Vagina (tissue), 2 donors: Measurements from ENCODE around the gene ARHGAP42. TPM values are rescaled to one million over a fixed set of nuclear protein-coding genes. Genes with fewer than 3 reads are reported as not detected.

Experiments used
- DNase-seq, 2 donors: peaks; one replicate each; pipeline ENCODE4 v3.0.0-alpha.2; 2017; ENCODE audit errors: extremely low spot score in 2 of 2
- H3K27ac ChIP-seq: fragments of 200-600 bp; sonication (generic); one replicate; pipeline ENCODE4 v1.5.1; 2019
- H3K27me3 ChIP-seq: fragments of 200-600 bp; sonication (generic); one replicate; pipeline ENCODE4 v1.5.1; 2019
- H3K36me3 ChIP-seq, 2 donors: fragments of 200-600 bp; sonication (generic); one replicate each; pipeline ENCODE4 v1.5.1; 2017 to 2019
- H3K4me1 ChIP-seq: fragments of 200-600 bp; sonication (generic); one replicate; pipeline ENCODE4 v1.5.1; 2019
- H3K4me3 ChIP-seq, 2 donors: fragments of 200-600 bp; sonication (generic); 1 replicate in 1 of 2; 2 replicates in 1 of 2; pipeline ENCODE4 v1.5.1; 2016 to 2019
- H3K9me3 ChIP-seq: fragments of 200-600 bp; sonication (generic); one replicate; pipeline ENCODE4 v1.5.1; 2019
- CTCF ChIP-seq, 3 experiments: fragments of 450-650 bp in 2 of 3; fragments of 200-600 bp in 1 of 3; sonication (generic) in 1 of 3; IDR thresholded peaks; one replicate each; pipeline ENCODE4 v1.5.1; 2017 to 2019; ENCODE audit warnings: antibody characterized with exemption in 3 of 3, mild to moderate bottlenecking in 2 of 3, moderate library complexity in 2 of 3
- POLR2A ChIP-seq, 2 donors: fragments of 450-650 bp; IDR thresholded peaks; one replicate each; pipeline ENCODE4 v1.6.1; 2017; ENCODE audit warnings: antibody characterized with exemption in 2 of 2, mild to moderate bottlenecking in 2 of 2, moderate library complexity in 2 of 2
- POLR2AphosphoS5 ChIP-seq, 2 donors: sonication (generic); formaldehyde crosslinking; IDR thresholded peaks; one replicate each; pipeline ENCODE4 v1.9.0; 2017; ENCODE audit warnings: antibody characterized with exemption in 2 of 2, mild to moderate bottlenecking in 2 of 2, low read depth in 1 of 2; ENCODE audit not compliant: insufficient read depth in 1 of 2
- intact Hi-C: fragments of 100-400 bp; cut with DNase I; formaldehyde crosslinking; loops from one replicate; pipeline ENCODE4 v1.15.1; 2023
- total RNA-seq: library from RNA; depleted of rRNA; stranded (reverse); fragments of >200 nt; gene quantifications from one replicate; pipeline ENCODE4 v1.2.3, GENCODE V29; 2016

ARHGAP42 gene
- total RNA-seq, 1 donor from 2014 or later: 5.9 TPM

GRCh38 chr11:100711984-100712383 is 24.9 kb downstream of the ARHGAP42 start:
- Histone ChIP-seq H3K4me3 (no peak overlapping the region), H3K27ac (no peak overlapping the region), H3K4me1 (no peaks in the 10 kb centered on the region), H3K27me3 (no peaks in the 10 kb centered on the region), H3K9me3 (no peaks in the 10 kb centered on the region), H3K36me3 (no peaks in the 10 kb centered on the region)
- intact Hi-C loops: no loop called here
- no peak for TF ChIP-seq POLR2A (IDR thresholded peaks at IDR 0.05)
- TF ChIP-seq CTCF (IDR thresholded peaks at IDR 0.05): no peak
- TF ChIP-seq POLR2AphosphoS5 (IDR thresholded peaks at IDR 0.05; ENCODE audit: insufficient read depth in 1 of 2, low read depth in 1 of 2): no peak
- DNase-seq: no peak

- no peak overlapping the region for H3K27ac ChIP-seq
- intact Hi-C loops: no loop called here
- no peaks in the 10 kb centered on the region for H3K36me3 ChIP-seq
- H3K9me3 ChIP-seq: no peaks in the 10 kb centered on the region
- TF ChIP-seq CTCF (IDR thresholded peaks at IDR 0.05): no peak
- TF ChIP-seq POLR2A (IDR thresholded peaks at IDR 0.05): no peak
- no peak for TF ChIP-seq POLR2AphosphoS5 (IDR thresholded peaks at IDR 0.05; ENCODE audit: insufficient read depth in 1 of 2, low read depth in 1 of 2)
- H3K4me1 ChIP-seq: no peaks in the 10 kb centered on the region
- no peaks in the 10 kb centered on the region for H3K27me3 ChIP-seq
- H3K4me3 ChIP-seq: no peak overlapping the region
- no peak for DNase-seq
These were observed 25.5 kb downstream of the ARHGAP42 start for GRCh38 chr11:100712583-100712982.

GRCh38 chr11:100715165-100715761 is 28.2 kb downstream of the ARHGAP42 start:
- H3K27me3 ChIP-seq: no peaks in the 10 kb centered on the region
- intact Hi-C loops: no loop called here
- TF ChIP-seq POLR2A (IDR thresholded peaks at IDR 0.05) (no peak), CTCF (IDR thresholded peaks at IDR 0.05) (no peak), POLR2AphosphoS5 (IDR thresholded peaks at IDR 0.05; ENCODE audit: insufficient read depth in 1 of 2, low read depth in 1 of 2) (no peak)
- H3K27ac ChIP-seq: no peak overlapping the region
- H3K4me3 ChIP-seq: no peak overlapping the region
- H3K36me3 ChIP-seq: no peaks in the 10 kb centered on the region
- DNase-seq: no peak
- H3K9me3 ChIP-seq: no peaks in the 10 kb centered on the region
- peaks cover 12% of the 10 kb centered on the region for H3K4me1 ChIP-seq

GRCh38 chr11:100716838-100717237 is 29.8 kb downstream of the ARHGAP42 start:
- no peaks in the 10 kb centered on the region for H3K36me3 ChIP-seq
- intact Hi-C loops: no loop called here
- no peaks in the 10 kb centered on the region for H3K9me3 ChIP-seq
- H3K27ac ChIP-seq: no peak overlapping the region
- H3K27me3 ChIP-seq: no peaks in the 10 kb centered on the region
- DNase-seq: no peak
- H3K4me1 ChIP-seq: peaks cover 12% of the 10 kb centered on the region
- H3K4me3 ChIP-seq: no peak overlapping the region
- TF ChIP-seq POLR2A (IDR thresholded peaks at IDR 0.05): no peak
- TF ChIP-seq CTCF (IDR thresholded peaks at IDR 0.05): no peak
- TF ChIP-seq POLR2AphosphoS5 (IDR thresholded peaks at IDR 0.05; ENCODE audit: insufficient read depth in 1 of 2, low read depth in 1 of 2): no peak

GRCh38 chr11:100719362-100719761 is 32.3 kb downstream of the ARHGAP42 start:
- no peak overlapping the region for H3K4me3 ChIP-seq
- peaks cover 12% of the 10 kb centered on the region for H3K4me1 ChIP-seq
- no peaks in the 10 kb centered on the region for H3K9me3 ChIP-seq
- DNase-seq: no peak
- H3K27ac ChIP-seq: peak overlapping the region; percentile 14
- intact Hi-C loops: no loop called here
- no peaks in the 10 kb centered on the region for H3K36me3 ChIP-seq
- H3K27me3 ChIP-seq: no peaks in the 10 kb centered on the region
- TF ChIP-seq POLR2AphosphoS5 (IDR thresholded peaks at IDR 0.05; ENCODE audit: insufficient read depth in 1 of 2, low read depth in 1 of 2): no peak
